ENCODE measurements around the gene SART1. TPM values are rescaled to one million over a fixed set of nuclear protein-coding genes. Genes with fewer than 3 reads are reported as not detected.

Gene SART1
- total and polyA plus RNA-seq, 10 donors = 26.6 to 117 (median 61.9) TPM

DNA sequence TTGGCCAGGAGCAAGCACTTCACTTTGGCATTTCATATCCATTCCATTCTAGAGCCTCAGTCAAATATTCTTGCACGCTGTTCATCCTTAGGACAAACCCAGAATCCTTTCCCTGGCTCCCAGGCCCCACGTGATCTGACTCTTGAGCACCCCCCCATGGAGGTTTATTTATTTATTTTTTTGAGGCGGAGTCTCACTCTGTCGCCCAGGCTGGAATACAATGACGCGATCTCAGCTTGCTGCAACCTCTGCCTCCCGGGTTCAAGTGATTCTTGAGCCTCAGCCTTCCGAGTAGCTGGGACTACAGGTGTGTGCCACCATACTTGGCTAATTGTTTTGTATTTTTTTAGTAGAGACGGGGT, 29.0 kb upstream of the SART1 start:
- Histone ChIP-seq H3K9me3 (no peaks in the 10 kb centered on the region), H3K27ac (no peak overlapping the region), H3K36me3 (no peaks in the 10 kb centered on the region), H3K27me3 (replicated peaks in 1 of 7) (peaks cover 0 to 5% (median 0%) of the 10 kb centered on the region in 7 donors), H3K4me1 (peaks cover 9 to 18% (median 14%) of the 10 kb centered on the region in 6 donors), H3K4me3 (no peak overlapping the region)
- TF ChIP-seq POLR2AphosphoS5 (IDR thresholded peaks at IDR 0.05) (no peak), POLR2A (IDR thresholded peaks at IDR 0.05) (no peak), CTCF (IDR thresholded peaks at IDR 0.05 in 8 of 11, conservative IDR thresholded peaks at IDR 0.05 in 3 of 11) (no peak)
- DNase-seq = no peak
- intact Hi-C loops (cut with DNase I; ENCODE audit: low total_unique reads) = no loop called here
- WGBS, 5 donors = 52 to 70% (median 63%) methylated on average over 9 of the region's 9 CpGs

DNA sequence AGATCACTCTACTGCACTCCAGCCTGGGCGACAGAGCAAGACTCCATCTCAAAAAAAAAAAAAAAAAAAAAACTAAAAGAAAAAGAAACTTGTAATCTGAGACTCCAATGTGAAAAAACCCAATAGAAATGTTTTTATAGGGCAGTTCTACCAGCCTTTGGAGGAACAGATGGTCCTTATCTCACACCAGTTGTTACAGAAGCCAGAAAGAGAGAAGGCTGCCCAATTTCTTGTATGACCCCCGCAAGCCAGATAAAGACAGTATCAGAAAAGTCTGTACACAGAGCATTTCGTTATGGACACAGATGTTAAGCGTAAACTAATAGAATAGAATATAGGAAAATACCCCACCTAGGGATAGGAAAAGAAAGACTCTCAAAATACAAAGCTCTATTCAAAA, 27.5 kb upstream of the SART1 start:
- no peak for TF ChIP-seq POLR2AphosphoS5 (IDR thresholded peaks at IDR 0.05)
- Histone ChIP-seq H3K27ac (no peak overlapping the region), H3K4me1 (peaks cover 0 to 3% (median under 1%) of the 10 kb centered on the region in 6 donors), H3K27me3 (replicated peaks in 1 of 7) (peaks cover 0 to 9% (median 0%) of the 10 kb centered on the region in 7 donors), H3K36me3 (no peaks in the 10 kb centered on the region), H3K4me3 (no peak overlapping the region), H3K9me3 (no peaks in the 10 kb centered on the region)
- WGBS, 5 donors = 80 to 88% (median 84%) methylated on average over 4 of the region's 4 CpGs
- DNase-seq = no peak
- intact Hi-C loops (cut with DNase I; ENCODE audit: low total_unique reads) = no loop called here

DNA sequence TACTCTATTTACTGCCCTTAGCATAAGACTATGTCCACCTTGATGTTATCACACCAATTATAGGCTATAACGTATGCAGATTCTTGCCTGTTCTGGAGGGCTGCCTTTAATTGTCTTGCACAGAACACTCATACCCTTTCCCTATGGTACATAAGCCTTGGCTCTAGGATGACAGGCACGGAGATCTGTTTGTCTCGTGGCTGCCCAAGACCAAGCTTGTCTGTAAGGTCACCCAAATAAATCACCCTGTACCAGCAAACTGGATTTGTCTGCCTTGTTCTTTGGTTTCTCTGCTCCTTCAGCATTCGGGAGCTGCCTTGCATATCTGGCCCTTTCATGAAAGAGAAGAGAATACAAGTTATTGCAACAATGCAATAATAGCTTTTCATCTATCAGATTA, 23.8 kb upstream of the SART1 start:
- H3K4me3 ChIP-seq = no peak overlapping the region
- TF ChIP-seq POLR2AphosphoS5 (IDR thresholded peaks at IDR 0.05) (no peak), POLR2A (IDR thresholded peaks at IDR 0.05) (no peak), CTCF (IDR thresholded peaks at IDR 0.05 in 8 of 11, conservative IDR thresholded peaks at IDR 0.05 in 3 of 11) (no peak)
- no peak for DNase-seq
- H3K27me3 ChIP-seq (replicated peaks in 1 of 7) = peaks cover 0 to 9% (median 0%) of the 10 kb centered on the region in 7 donors
- H3K4me1 ChIP-seq = peaks cover 0 to 17% (median 7%) of the 10 kb centered on the region in 6 donors
- H3K9me3 ChIP-seq = no peaks in the 10 kb centered on the region
- intact Hi-C loops (cut with DNase I; ENCODE audit: low total_unique reads) = no loop called here
- no peak overlapping the region for H3K27ac ChIP-seq
- WGBS, 5 donors = 59 to 83% (median 62%) methylated on average over 4 of the region's 4 CpGs
- no peaks in the 10 kb centered on the region for H3K36me3 ChIP-seq

GRCh38 chr11:65941720-65942310, 19.7 kb upstream of the SART1 start:
- no peaks in the 10 kb centered on the region for H3K36me3 ChIP-seq
- H3K4me1 ChIP-seq = peaks cover 0 to 17% (median 7%) of the 10 kb centered on the region in 6 donors
- no peak for TF ChIP-seq CTCF (IDR thresholded peaks at IDR 0.05 in 8 of 11, conservative IDR thresholded peaks at IDR 0.05 in 3 of 11)
- TF ChIP-seq POLR2AphosphoS5 (IDR thresholded peaks at IDR 0.05) = no peak
- no peak for TF ChIP-seq POLR2A (IDR thresholded peaks at IDR 0.05)
- 73 to 84% (median 78%) methylated on average over 9 of the region's 9 CpGs for WGBS, 5 donors
- H3K4me3 ChIP-seq = no peak overlapping the region
- no peaks in the 10 kb centered on the region for H3K9me3 ChIP-seq
- peaks cover 0 to 9% (median 0%) of the 10 kb centered on the region in 7 donors for H3K27me3 ChIP-seq (replicated peaks in 1 of 7)
- intact Hi-C loops (cut with DNase I; ENCODE audit: low total_unique reads) = no loop called here
- DNase-seq = no peak
- peak overlapping the region in 5 of 8 donors; percentile 13 to 80 (median 69) for H3K27ac ChIP-seq

All from spleen (tissue), 11 donors.